Measurements from ENCODE around the gene ATP6V0E2.
"Not testable (repeated sequence)": the region's sequence is repeated elsewhere in the genome, so short reads cannot be mapped to it uniquely, and the experiment has no call there.

ATP6V0E2 gene

DNA sequence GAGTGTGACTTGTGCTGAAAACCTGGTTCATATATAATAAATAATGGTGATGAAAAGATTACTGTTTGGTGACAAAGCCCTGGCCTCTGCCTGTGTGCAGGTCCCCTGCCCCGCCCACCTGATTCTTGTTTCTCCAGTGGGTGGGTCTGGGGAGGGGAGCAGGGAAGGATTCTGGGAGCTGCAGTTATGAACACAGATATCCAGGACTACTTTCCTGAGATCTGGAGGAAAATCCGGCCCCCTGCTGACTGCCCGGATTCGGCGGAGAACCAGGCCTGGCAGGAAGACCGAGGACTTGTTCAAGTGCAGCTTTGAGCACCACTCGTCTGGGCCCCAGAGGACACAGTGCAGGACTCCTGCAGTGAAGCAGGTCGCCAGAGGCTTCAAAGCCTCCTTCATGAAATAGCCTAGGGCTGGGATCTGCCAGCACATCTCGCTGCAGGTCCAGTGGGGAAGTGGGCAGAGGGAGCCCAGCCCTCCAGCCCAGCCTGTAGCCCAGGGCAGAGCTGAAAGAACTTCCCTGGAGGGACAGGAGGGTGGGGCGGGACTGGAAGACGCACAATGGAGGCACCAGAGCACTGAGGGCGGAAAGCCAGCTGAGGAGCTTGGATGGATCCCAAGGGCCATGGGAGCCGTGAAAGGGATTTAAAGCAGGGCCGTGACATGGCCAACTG is 7.0 kb downstream of the ATP6V0E2 start:
- no peak for FAIRE-seq

DNA sequence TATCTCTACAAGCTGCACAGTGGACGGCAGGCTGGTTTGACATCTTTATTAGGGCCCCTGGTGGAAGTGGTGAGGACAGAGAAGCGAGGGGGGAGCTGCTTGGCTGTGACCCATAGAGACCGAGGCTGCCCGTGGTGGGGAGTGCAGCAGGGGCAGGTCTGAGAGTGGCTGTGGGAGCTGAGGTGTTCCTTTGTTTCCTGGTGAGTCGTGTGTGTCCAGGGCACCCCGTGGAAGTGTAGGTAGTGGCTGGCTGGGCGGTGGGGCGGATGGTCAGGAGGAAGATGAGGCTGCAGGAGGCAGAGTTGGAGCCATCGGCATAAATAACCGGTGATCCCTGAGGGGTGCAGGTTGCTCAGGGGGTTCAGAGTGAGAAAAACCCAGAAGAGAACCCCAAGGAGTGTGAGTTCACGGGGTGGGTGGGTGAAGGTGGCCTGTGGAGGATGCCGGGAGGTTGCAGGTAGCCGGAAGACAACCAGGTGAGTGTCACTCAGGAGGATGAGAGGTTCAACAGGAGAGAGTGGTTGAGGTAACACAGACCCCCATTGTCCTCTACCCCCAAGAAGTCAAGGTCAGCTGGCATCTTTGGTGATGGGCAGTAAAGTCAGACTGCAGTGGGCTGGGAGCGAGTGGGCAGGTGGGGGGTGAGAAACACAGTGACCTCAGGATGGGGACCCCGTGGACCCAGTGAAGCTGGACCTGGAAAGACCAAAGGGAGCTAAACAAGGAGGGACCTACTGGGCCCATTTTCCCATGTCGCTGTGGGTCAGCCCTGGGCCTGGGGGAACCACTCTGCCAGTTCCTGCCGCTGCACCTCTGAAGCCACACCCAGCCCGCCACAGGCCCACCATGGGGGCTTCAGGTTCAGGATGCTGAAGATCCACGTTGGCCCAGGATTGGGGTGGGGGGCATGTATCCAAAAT is 7.8 kb downstream of the ATP6V0E2 start:
- FAIRE-seq = no peak

DNA sequence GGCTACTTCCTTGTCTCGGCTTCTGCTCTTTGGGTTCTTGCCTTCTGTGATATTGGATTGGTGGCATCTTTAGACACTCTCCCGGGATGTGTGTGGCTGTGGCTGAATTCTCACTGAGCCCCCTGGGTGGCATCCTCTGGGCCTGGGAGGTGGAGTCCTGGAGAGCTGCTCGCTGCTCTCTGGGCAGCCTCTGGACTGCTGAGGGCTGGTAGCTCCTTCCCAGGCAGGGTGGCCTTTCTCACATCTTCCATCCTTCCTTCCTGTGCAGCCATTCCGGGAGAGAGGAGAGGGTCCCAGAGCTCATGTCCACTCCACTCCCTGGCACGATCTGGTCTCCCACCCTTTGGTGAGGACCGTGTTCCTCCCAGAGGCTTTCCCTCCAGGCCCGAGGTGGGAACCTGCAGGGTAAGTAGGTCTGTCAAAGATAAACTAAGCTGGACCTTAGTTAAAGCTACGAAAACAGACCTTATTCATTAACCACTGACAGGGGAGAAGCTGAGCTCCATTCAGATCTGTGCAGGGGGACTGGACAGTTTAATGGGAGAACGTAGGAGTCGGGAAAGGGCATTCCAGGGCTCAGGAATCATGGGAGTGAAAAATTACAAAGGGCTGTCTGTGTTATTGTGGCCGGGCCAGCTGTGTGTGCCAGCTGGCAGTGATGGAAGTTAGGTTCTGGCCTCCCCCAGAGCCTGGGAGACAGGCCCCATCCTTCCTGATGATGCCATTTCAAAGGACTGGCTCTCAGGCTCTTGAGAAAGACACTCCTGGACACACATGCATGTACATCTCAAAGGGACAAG is 8.7 kb downstream of the ATP6V0E2 start:
- FAIRE-seq = no peak

DNA sequence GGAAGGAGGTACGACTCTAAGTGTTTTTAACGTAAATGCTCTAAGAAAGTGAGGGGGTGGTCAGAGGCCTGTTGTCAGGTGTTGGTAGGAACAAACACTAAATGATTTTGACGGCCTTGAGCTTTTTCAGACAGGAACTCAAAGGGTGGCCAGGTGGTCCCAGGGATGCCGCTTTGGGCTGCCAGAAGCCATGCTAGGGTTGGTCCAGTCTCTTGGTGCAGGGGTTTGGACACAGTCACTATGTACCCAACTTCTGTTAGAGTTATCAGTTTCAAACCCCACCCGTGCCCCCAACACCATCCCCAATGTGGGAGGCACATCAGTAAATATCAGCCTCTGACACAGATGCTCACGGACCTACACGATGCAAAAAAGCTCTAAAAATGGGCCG is 9.3 kb downstream of the ATP6V0E2 start:
- no peak for FAIRE-seq

DNA sequence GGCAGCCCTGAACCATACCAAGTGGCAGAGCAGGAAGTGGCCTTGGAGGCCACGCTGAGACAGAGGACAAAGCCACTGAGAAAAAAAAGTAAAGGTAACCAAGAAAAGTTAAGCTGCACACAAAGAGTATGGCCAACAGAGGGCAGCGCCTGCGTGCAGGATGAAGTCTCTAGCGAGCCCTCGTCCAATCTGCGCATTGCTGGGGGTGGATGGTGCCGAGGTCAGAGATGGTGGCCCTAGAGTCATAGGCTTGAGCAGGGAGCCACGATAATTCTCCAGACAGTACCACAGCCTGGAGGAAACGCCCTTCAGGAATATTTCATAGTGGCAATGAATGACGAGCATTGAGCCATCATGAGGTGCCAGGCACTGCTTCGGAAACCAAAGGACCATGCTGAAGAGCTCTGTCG is 9.7 kb downstream of the ATP6V0E2 start:
- peak; percentile 40 for FAIRE-seq

DNA sequence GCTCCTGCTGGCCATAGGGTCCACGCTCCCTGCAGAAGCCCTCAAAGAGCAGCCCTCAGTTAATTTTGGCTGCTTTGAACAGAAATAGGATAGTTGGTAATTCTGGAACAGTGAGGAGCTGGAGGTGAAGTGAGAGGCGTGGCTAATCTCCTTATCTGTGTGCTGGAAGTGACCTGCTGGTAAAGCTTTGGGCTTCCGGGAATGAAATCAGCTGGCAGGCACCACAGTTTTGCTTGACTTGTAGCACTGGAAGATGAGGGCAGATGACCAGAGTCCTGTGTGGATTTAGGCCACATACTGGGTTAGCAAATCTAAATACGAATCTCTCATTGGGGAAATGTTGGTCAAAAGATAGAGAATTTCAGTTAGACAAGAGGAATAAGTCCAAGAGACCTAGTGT is 10.2 kb downstream of the ATP6V0E2 start:
- FAIRE-seq = no peak

DNA sequence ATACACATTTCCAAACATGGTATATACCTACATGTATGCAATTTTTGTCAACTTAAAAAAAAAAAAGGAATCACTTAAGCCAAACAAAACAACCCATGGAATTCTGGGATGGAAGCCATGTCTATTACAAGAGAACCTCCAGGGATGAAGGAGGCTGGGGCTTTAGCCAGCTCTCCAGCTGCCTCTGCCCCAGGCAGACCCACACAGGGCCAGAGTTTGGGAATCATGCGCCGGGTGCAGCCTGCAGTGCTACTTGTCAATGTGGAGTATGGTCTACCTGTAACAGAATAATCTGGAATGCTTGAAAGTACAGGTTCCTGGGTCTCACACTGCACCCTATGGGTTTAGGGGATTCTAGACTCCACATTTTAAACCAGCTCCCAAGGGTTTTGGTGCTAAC is 10.8 kb downstream of the ATP6V0E2 start:
- FAIRE-seq = no peak

DNA sequence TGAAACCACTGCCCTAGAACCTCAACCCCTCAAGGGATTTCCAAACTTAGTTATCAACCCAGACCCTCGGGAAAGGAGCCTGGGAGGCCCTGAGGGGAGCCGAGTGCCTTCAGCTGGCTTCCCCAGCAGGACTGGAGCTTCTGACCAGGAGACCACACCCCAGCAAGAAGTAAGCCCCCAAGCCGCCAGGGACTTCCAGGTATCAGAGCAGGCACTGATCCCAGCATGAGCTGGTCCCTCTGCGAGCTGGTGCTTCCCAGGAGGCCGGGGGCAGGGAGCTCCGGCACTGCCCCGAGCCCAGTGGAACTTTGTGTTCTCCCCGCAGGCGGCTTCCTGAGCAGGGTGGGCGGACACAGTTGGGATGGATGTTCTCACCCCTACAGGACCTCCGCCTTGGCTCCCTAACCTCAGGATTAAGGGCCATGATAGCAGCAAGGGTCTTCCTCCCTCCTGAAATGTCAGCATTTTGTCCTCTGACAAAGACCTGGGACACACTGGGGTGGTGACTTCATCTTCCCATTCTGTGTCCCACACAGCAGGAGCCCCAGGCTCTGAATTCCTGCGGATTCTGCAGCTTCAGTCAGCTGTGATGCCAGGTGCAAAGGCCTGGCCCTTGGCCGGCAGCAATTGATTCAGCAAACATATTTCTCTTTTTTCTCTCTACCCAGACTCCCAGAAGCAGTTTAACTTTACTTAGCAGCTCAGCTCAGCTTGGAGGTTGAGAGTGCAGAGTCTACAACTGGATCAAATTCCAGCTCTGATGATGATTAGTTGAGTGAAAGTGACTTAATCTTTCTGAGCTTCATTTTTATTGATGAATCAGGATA is 11.6 kb downstream of the ATP6V0E2 start:
- FAIRE-seq = no peak

DNA sequence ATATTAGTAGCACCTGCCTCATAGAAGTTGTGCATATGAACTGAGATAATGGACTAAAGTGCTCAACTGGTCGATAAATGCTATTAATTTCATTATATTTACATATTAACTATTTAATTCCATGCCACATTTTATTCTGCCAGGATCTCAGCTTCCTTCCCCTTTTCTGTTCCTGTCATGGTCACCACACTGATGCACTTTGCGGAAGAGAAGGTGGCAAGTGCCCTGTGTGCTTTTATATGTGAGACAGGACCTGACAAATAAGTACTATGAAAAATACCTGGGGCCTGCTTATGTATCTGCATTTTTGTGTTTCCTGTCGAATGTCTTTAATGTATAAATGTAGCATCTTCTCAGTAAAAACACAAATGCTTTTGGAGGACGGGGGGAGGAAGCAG is 12.2 kb downstream of the ATP6V0E2 start:
- no peak for FAIRE-seq

DNA sequence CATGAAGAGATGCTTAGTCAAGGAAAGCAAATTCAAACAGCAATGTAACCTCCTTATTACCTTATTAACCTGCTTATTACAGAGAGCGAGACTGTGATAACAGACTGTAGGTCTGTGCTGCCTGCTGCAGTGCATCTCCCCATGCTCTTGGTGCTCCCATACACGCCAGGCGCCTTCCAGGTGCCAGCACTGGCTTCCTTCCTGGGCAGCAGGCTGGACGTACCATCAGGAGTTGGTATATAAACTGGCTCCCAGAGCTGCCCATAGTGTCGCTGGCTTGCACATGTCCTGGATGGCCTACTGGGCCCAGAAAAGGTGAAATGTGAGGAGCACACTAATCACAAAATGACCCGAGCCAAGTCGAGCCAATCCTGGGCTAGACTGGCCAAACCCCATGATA is 13.5 kb downstream of the ATP6V0E2 start:
- no peak for FAIRE-seq

DNA sequence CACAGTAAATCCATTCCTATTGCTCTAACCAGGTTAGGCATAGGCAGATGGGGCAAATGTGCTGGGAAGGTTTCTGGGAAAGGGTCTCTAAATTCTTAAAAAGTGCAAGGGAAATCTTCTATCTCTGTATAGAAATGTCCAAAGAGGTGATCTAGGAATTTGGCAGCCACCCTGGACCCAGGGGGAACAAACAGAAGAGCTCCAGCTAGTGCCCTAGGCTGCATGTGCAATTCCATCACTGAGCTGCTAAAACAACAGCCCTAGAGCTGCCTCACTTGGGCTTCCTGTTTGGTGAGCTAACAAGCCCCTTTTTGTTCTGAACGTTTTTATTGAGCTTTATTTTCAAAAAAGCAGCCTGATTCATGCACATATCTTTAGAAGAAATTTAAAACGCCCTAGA is 16.9 kb downstream of the ATP6V0E2 start:
- not testable (repeated sequence) for FAIRE-seq

DNA sequence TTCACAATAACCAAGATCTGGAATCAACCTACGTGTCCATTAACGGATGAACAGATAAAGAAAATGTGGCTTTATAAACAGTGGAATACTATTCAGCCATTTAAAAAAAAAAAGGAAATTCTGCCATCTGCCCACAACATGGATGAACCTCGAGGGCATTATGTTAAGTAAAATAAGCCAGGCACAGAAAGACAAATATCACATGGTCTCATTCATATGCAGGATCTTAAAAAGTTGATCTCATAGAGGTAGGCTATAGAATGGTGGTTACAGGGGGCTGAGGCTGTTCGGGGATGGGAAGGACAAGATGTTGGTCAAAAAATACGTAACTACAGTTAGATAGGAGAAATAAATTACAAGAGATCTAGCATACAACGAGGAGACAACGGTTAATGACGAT is 21.2 kb downstream of the ATP6V0E2 start:
- not testable (repeated sequence) for FAIRE-seq

DNA sequence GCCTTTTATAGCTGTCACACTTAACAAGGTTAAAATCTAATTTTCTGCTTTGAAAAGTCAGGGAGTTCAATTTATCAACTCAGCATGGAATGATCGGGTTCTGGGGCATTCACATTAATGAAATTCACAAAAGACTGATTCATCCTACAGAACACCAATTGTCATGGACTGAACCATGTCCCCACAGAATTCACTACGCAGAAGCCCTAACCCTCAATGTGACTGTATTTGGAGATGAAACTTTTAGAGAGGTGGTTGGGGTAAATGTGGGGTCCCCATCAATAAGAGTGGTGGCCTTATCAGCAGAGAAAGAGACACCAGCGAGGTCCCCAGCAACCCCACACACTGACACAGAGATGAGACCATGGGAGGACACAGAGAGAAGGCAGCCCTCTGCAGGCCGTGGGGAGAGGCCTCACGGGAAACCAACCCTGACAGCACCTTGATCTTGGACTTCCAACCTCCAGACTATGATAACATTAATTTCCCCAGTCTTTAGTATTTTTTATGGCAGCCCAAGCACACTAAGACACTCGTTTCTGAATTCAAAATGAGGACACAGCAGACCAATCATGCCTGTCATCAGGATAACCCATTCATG is 34.1 kb downstream of the ATP6V0E2 start:
- FAIRE-seq = not testable (repeated sequence)

DNA sequence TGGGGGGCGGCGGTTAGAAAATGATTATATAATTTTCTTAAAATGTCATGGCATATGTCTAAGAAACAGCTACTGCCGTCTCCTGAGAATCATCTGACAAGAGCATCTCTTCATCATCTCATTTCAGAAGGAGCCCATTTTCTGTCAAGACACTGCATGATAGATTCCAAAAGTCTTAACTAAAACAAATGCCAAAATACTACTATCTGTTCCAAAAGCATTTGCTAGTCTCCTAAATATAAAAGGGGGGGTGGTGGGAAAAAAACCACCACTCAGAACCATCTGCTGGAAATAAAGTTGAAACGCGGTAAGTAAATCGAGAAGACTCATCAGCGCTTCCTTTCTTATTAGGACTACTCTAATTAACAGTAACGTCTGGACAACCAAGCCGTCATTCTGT is 36.5 kb downstream of the ATP6V0E2 start:
- FAIRE-seq = not testable (repeated sequence)

DNA sequence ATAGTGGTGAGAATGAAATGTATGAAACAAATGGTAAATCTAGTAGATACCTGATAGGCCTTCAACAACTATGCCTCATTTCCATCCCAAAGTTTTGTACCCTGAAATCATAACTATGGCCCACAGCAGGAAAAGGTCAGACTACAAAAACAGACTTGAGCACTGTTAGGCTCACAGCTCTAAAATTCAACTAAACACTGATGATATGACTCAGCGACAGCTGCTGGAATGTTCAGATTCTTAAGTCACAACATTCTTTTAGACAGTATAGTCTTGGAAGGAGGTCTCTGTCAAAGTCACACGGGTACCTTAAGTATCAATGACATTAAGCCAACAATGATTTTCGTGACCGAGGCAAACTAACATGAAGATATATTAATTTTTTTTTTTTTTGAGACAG is 38.4 kb downstream of the ATP6V0E2 start:
- not testable (repeated sequence) for FAIRE-seq

DNA sequence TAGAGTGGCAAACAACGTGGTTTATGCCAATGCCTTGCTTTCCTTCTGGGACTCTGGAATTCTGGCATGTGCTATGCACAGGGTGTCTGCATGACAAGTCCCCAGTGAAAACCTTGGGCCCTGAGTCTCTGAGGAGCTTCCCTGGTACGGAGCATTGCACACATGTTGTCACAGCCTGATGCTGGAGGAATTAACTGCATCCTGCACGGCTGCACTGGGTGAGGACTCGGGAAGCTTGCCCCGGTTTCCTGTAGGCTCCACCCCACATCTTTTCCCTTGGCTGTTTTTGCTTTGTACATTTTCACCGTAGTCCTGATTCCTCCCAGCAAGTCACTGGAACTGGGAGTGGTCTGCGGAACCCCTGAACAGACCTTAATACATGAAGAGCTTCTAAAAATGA is 52.6 kb downstream of the ATP6V0E2 start:
- FAIRE-seq = not testable (repeated sequence)

Measured in A204.1 (cell line).